Gastroesophageal sphincter (tissue), 3 donors: ENCODE measurements around the gene MYO18A.

Experiments used
- CTCF ChIP-seq, 4 experiments: fragments of 200-600 bp in 2 of 4; fragments of 450-650 bp in 2 of 4; sonication (generic) in 1 of 4; IDR thresholded peaks; one replicate each; pipeline ENCODE4 v1.5.1; 2017 to 2019; ENCODE audit warnings: antibody characterized with exemption in 4 of 4, mild to moderate bottlenecking in 2 of 4, moderate library complexity in 2 of 4
- EP300 ChIP-seq: sonication (generic); formaldehyde crosslinking; IDR thresholded peaks from one replicate; pipeline ENCODE4 v1.6.1; 2017; ENCODE audit warnings: antibody characterized with exemption, mild to moderate bottlenecking
- POLR2A ChIP-seq, 2 donors: fragments of 450-650 bp; IDR thresholded peaks; one replicate each; pipeline ENCODE4 v1.6.1; 2017; ENCODE audit warnings: antibody characterized with exemption in 2 of 2, mild to moderate bottlenecking in 2 of 2, moderate library complexity in 1 of 2
- POLR2AphosphoS5 ChIP-seq: sonication (generic); formaldehyde crosslinking; IDR thresholded peaks from one replicate; pipeline ENCODE4 v1.6.1; 2017; ENCODE audit warnings: antibody characterized with exemption

- no peak for TF ChIP-seq CTCF (IDR thresholded peaks at IDR 0.05)
- TF ChIP-seq POLR2AphosphoS5 = no peak
- no peak for TF ChIP-seq EP300
- TF ChIP-seq POLR2A (IDR thresholded peaks at IDR 0.05) = no peak
Measured at GRCh38 chr17:29078183-29079045, 101.8 kb downstream of the MYO18A start.
